ENCODE data around the gene TMEM19.

TMEM19 gene

DNA sequence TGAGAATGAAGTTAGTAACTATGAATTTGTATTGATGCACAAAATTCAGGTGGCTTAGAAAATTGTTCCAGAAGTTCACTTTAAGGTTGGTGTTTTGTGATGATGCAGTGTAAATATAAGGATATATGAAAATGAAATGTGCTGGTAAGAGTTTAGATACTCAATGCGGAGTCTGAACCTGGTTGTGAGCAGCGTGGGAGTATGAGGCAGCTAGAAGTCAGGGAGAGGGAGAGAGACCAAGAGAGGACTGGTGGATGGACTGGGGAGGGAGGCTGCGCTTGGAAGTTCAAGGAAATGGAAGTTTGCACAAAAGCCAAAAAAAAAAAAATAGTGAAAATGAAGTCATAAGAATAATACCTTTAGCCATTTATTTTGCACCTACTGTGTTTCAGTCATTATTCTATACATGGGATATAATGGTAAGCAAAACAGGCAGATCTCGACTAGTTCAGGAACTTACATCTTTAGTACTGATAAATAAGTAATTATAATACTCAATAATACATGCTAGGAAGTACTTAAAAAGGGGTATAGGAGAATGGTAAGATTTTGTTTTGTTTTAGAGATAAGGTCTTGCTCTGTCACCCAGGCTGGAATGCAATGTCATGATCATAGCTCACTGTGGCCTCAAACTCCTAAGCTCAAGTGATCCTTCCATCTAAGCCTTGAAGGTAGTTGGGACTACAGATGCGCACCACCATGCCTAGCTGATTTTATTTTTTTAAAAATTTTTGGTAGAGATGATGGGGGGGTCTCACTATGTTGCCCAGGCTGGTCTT is 58.8 kb downstream of the TMEM19 start:
- FAIRE-seq (no peak), DNase-seq (ENCODE audit: insufficient read length, low spot score) (no peak)
- TF ChIP-seq, protein P1, sequence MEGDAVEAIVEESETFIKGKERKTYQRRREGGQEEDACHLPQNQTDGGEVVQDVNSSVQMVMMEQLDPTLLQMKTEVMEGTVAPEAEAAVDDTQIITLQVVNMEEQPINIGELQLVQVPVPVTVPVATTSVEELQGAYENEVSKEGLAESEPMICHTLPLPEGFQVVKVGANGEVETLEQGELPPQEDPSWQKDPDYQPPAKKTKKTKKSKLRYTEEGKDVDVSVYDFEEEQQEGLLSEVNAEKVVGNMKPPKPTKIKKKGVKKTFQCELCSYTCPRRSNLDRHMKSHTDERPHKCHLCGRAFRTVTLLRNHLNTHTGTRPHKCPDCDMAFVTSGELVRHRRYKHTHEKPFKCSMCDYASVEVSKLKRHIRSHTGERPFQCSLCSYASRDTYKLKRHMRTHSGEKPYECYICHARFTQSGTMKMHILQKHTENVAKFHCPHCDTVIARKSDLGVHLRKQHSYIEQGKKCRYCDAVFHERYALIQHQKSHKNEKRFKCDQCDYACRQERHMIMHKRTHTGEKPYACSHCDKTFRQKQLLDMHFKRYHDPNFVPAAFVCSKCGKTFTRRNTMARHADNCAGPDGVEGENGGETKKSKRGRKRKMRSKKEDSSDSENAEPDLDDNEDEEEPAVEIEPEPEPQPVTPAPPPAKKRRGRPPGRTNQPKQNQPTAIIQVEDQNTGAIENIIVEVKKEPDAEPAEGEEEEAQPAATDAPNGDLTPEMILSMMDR (IDR thresholded peaks at IDR 0.05; ENCODE audit: insufficient read depth, missing control alignments) = no peak

DNA sequence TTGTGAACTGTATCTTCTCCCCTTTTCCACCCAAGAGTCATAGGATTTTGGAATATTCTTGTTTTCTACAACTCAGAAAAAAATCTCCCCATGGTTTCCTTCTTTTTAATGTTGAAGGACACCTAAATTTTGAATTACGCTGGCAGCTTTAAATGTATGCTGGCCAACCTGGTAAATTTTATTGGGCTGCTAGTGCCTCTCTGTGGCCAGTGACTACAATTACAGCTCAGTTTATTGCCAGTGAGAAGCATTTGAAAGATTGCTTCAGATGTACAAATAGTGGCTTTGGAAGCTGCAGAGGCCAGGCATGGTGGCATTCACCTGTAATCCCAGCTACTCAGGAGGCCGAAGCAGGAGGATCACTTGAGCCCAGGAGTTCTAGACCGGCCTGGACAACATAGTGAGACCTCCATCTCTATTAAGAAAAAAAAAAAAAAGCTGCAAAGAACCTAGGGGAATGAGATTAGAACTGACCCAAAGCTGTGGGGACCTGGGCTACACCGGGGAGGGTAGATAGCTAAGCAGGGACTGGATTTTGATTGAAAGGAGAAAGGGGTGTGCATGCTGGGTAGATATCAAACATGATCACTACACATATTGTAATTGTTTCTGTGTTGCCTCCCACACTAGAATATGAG is 61.2 kb downstream of the TMEM19 start:
- TF ChIP-seq, protein P1 (IDR thresholded peaks at IDR 0.05; ENCODE audit: insufficient read depth, missing control alignments) = peak; percentile 89
- no peak for FAIRE-seq
- DNase-seq (ENCODE audit: insufficient read length, low spot score) = no peak

DNA sequence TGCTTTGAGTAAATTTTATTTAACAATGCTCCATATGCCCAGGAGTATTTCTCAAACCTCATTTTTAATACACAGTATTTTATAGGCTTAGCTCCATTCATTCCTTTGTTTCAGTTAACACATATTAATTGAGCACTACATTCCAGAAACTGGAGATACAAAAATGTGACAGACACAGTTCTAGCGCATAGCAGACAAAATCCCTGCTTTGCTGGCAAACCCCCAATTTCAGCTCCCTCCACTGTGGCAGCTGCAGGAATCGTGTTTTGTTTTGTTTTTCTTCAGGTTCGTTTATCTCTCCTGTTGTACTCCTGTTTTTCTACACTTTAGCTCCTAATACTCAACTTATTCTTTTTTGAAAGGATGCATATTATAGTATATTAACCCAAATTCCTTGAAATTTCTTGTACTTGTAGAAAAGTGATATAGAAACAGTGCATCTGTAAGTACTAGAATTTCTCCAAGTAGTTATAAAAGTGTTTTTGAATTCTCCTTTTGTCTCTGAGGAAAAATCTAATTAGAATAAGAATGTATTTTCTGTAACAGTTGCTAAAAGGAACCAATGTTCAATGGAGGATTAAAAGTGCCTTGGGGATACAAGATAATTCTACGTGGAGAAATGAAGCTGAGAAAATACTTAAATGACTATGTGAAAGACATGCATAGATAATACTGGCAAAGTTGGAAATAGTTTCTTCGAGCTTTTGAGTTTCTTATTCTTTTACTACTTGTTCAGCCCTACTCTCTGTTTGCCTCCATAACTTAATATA is 62.4 kb downstream of the TMEM19 start:
- TF ChIP-seq, protein P1 (IDR thresholded peaks at IDR 0.05; ENCODE audit: insufficient read depth, missing control alignments) = no peak
- DNase-seq (ENCODE audit: insufficient read length, low spot score) (no peak), FAIRE-seq (no peak)

DNA sequence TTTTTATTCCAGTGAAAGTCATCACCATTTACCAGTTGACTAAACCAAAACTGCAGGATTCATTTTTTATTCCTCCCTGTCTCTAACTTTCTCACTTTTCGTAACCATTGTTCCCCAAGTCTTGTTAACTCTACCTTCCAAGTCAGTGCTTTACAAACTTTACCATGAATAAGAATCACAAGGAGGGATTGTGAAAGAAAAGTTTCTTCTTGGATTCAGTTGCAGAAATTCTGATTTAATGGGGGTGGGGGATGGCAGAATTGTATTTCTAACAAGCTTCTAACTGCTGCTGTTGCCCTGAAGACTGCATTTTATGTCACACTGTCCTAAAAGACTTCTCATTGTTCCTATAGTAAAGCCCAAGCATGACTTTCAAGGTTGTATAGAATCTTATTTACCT is 63.8 kb downstream of the TMEM19 start:
- FAIRE-seq (no peak), DNase-seq (ENCODE audit: insufficient read length, low spot score) (no peak)
- TF ChIP-seq, protein P1 (IDR thresholded peaks at IDR 0.05; ENCODE audit: insufficient read depth, missing control alignments) = no peak

DNA sequence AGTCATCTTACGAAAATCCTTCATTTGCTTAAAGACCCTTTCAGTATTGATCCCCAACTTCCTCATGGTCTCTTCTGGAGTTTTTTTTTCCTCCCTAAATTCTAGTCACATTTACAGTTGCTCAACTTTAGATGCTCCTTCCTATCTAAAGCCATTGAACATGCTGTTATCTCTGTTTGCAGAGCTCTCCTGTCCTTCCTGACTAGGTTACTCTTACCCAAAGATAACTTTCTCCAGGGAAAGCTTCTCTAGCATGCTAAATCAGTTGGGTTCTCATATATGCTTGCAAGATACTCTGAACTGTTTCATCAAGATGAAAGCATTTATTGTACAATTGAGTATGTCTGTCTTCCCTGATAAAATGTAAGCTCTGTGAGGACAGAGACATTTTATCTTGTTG is 67.0 kb downstream of the TMEM19 start:
- FAIRE-seq (no peak), DNase-seq (ENCODE audit: insufficient read length, low spot score) (no peak)
- TF ChIP-seq, protein P1 (IDR thresholded peaks at IDR 0.05; ENCODE audit: insufficient read depth, missing control alignments) = no peak
